SU-DHL-6 (cell line): ENCODE data around the gene UNG.

ENCODE experiments used
- H2AFZ ChIP-seq: fragments of 200-600 bp; sonication (generic); 2 replicates; pipeline ENCODE4 v1.6.1; 2014; ENCODE audit warnings: low read depth, mild to moderate bottlenecking, moderate library complexity, mixed read lengths, antibody characterized with exemption, low read length; ENCODE audit not compliant: severe bottlenecking
- H3F3A ChIP-seq: fragments of 200-600 bp; shearing (Covaris generic); 2 replicates; pipeline ENCODE4 v1.6.0; 2016; ENCODE audit warnings: antibody characterized with exemption, mild to moderate bottlenecking; ENCODE audit not compliant: insufficient read depth
- H3K27ac ChIP-seq: fragments of 200-600 bp; sonication (generic); 2 replicates; pipeline ENCODE4 v1.5.1; 2016; ENCODE audit warnings: low read depth, mild to moderate bottlenecking, low read length, moderate library complexity, mixed read lengths
- H3K27me3 ChIP-seq: fragments of 200-600 bp; sonication (generic), shearing (Covaris generic); 2 replicates; pipeline ENCODE4 v1.6.0; 2014; ENCODE audit warnings: mild to moderate bottlenecking, low read length
- H3K36me3 ChIP-seq: fragments of 200-600 bp; sonication (generic); 2 replicates; pipeline ENCODE4 v1.6.1; 2014; ENCODE audit warnings: mild to moderate bottlenecking, low read length, mixed read lengths
- H3K4me2 ChIP-seq: fragments of 300-600, 200-600 bp; shearing (Covaris generic), sonication (generic); 2 replicates; pipeline ENCODE4 v1.6.0; 2014; ENCODE audit warnings: low read length, low read depth, mild to moderate bottlenecking; ENCODE audit not compliant: poor library complexity, severe bottlenecking
- H3K4me3 ChIP-seq: fragments of 200-600 bp; sonication (generic); 2 replicates; pipeline ENCODE4 v1.5.1; 2014; ENCODE audit warnings: antibody characterized with exemption, low read length, mild to moderate bottlenecking, mixed read lengths; ENCODE audit not compliant: insufficient read depth, poor library complexity, severe bottlenecking
- H3K79me2 ChIP-seq: fragments of 200-600 bp; sonication (generic); 2 replicates; pipeline ENCODE4 v1.6.1; 2014; ENCODE audit warnings: mild to moderate bottlenecking, low read length, moderate library complexity; ENCODE audit not compliant: insufficient read depth
- H3K9ac ChIP-seq: fragments of 200-600 bp; sonication (generic); 2 replicates; pipeline ENCODE4 v1.7.0; 2014; ENCODE audit warnings: mild to moderate bottlenecking, low read length
- H3K9me2 ChIP-seq: fragments of 200-600 bp; sonication (generic); replicated peaks from 2 replicates; pipeline ENCODE4 v1.6.1; 2014; ENCODE audit warnings: low read length; ENCODE audit not compliant: insufficient read depth
- H3K9me3 ChIP-seq: fragments of 200-600 bp; sonication (generic); 2 replicates; pipeline ENCODE4 v1.6.1; 2014; ENCODE audit warnings: low read length, mixed read lengths; ENCODE audit not compliant: insufficient read depth
- H4K20me1 ChIP-seq: fragments of 200-600 bp; sonication (generic); 2 replicates; pipeline ENCODE4 v1.6.1; 2014; ENCODE audit warnings: low read depth, mild to moderate bottlenecking, antibody characterized with exemption, low read length, moderate library complexity, mixed read lengths
- CTCF ChIP-seq: fragments of 200-600 bp; sonication (generic); IDR thresholded peaks from one replicate; pipeline ENCODE4 v1.5.1; 2017; ENCODE audit warnings: antibody characterized with exemption, mild to moderate bottlenecking, low read length, moderate library complexity; ENCODE audit not compliant: insufficient read depth, poor library complexity, severe bottlenecking
- EZH2phosphoT487 ChIP-seq: fragments of 200-600 bp; sonication (generic), shearing (Covaris generic); conservative IDR thresholded peaks from 2 replicates; pipeline ENCODE4 v1.6.1; 2018; ENCODE audit warnings: mild to moderate bottlenecking, antibody characterized with exemption, low read length, moderate library complexity, mixed read lengths

Gene UNG

GRCh38 chr12:109137055-109137454, 39.7 kb downstream of the UNG start:
- no peak overlapping the region for H3K4me3 ChIP-seq
- H3K27me3 ChIP-seq = no peaks in the 10 kb centered on the region
- TF ChIP-seq EZH2phosphoT487 = no peak

GRCh38 chr12:109139360-109139759, 42.0 kb downstream of the UNG start:
- TF ChIP-seq CTCF (no peak), EZH2phosphoT487 (no peak)

More at GRCh38 chr12:109137055-109137454, 39.7 kb downstream of the UNG start:
- Histone ChIP-seq H3K9me2 (no peaks in the 10 kb centered on the region), H2AFZ (no peak overlapping the region), H3F3A (no peaks in the 10 kb centered on the region), H3K9ac (no peak overlapping the region), H4K20me1 (no peaks in the 10 kb centered on the region), H3K9me3 (no peaks in the 10 kb centered on the region), H3K79me2 (no peaks in the 10 kb centered on the region), H3K36me3 (no peaks in the 10 kb centered on the region), H3K27ac (no peak overlapping the region), H3K4me2 (no peak overlapping the region)

GRCh38 chr12:109139791-109140190, 42.4 kb downstream of the UNG start:
- Histone ChIP-seq H3K9me2 (no peaks in the 10 kb centered on the region), H3K9ac (no peak overlapping the region), H4K20me1 (no peaks in the 10 kb centered on the region), H3K4me3 (no peak overlapping the region), H3K27me3 (no peaks in the 10 kb centered on the region), H3K27ac (no peak overlapping the region), H3F3A (no peaks in the 10 kb centered on the region), H3K4me2 (no peak overlapping the region), H3K79me2 (no peaks in the 10 kb centered on the region), H3K9me3 (no peaks in the 10 kb centered on the region), H2AFZ (no peak overlapping the region), H3K36me3 (no peaks in the 10 kb centered on the region)
- TF ChIP-seq CTCF = no peak
- TF ChIP-seq EZH2phosphoT487 = no peak

More at GRCh38 chr12:109139360-109139759, 42.0 kb downstream of the UNG start:
- H3K9me2 ChIP-seq = no peaks in the 10 kb centered on the region
- no peaks in the 10 kb centered on the region for H4K20me1 ChIP-seq
- H3K4me3 ChIP-seq = no peak overlapping the region
- H3K9ac ChIP-seq = no peak overlapping the region
- no peaks in the 10 kb centered on the region for H3K27me3 ChIP-seq
- no peak overlapping the region for H3K27ac ChIP-seq
- H2AFZ ChIP-seq = no peak overlapping the region
- no peaks in the 10 kb centered on the region for H3F3A ChIP-seq
- H3K79me2 ChIP-seq = no peaks in the 10 kb centered on the region
- no peak overlapping the region for H3K4me2 ChIP-seq
- H3K9me3 ChIP-seq = no peaks in the 10 kb centered on the region
- no peaks in the 10 kb centered on the region for H3K36me3 ChIP-seq

GRCh38 chr12:109140560-109140959, 43.2 kb downstream of the UNG start:
- H3K27ac ChIP-seq = no peak overlapping the region
- no peak overlapping the region for H3K9ac ChIP-seq
- H4K20me1 ChIP-seq = no peaks in the 10 kb centered on the region
- H3K4me2 ChIP-seq = no peak overlapping the region
- H3K27me3 ChIP-seq = no peaks in the 10 kb centered on the region
- H3K36me3 ChIP-seq = no peaks in the 10 kb centered on the region
- H3K9me2 ChIP-seq = no peaks in the 10 kb centered on the region
- no peak overlapping the region for H3K4me3 ChIP-seq
- H3K79me2 ChIP-seq = no peaks in the 10 kb centered on the region
- H2AFZ ChIP-seq = no peak overlapping the region
- H3K9me3 ChIP-seq = no peaks in the 10 kb centered on the region
- TF ChIP-seq CTCF (no peak), EZH2phosphoT487 (no peak)
- no peaks in the 10 kb centered on the region for H3F3A ChIP-seq
